ENCODE results near the gene POLDIP2.

DNA sequence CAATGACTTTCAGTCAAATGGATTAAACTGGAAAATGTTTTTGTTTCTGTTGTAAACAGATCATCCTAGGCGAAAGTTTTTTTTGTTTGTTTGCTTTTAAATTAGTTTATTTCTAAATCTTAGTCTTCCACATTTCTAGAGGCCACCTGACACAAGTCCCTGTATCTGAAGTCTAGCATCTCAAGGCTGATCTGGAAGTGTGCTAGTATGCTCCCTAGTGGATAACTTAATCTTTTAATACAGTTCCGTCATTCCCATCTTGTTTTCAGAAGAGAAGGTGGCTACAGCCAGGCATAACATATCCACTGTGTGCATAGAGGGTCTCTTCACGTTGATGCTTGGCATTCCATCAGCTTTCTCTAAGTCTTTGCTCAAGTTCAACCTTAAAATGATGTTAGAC, 29.6 kb downstream of the POLDIP2 start:
- TF ChIP-seq, protein P1, sequence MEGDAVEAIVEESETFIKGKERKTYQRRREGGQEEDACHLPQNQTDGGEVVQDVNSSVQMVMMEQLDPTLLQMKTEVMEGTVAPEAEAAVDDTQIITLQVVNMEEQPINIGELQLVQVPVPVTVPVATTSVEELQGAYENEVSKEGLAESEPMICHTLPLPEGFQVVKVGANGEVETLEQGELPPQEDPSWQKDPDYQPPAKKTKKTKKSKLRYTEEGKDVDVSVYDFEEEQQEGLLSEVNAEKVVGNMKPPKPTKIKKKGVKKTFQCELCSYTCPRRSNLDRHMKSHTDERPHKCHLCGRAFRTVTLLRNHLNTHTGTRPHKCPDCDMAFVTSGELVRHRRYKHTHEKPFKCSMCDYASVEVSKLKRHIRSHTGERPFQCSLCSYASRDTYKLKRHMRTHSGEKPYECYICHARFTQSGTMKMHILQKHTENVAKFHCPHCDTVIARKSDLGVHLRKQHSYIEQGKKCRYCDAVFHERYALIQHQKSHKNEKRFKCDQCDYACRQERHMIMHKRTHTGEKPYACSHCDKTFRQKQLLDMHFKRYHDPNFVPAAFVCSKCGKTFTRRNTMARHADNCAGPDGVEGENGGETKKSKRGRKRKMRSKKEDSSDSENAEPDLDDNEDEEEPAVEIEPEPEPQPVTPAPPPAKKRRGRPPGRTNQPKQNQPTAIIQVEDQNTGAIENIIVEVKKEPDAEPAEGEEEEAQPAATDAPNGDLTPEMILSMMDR (IDR thresholded peaks at IDR 0.05) = no peak
- no peak for TF ChIP-seq POLR2A (IDR thresholded peaks at IDR 0.05)
